Central memory CD4-positive, alpha-beta T cell (primary cell): ENCODE measurements around the gene THRB.

Source experiments
- DNase-seq: peaks from one replicate; pipeline ENCODE4 v3.0.0; 2022

THRB gene

DNA sequence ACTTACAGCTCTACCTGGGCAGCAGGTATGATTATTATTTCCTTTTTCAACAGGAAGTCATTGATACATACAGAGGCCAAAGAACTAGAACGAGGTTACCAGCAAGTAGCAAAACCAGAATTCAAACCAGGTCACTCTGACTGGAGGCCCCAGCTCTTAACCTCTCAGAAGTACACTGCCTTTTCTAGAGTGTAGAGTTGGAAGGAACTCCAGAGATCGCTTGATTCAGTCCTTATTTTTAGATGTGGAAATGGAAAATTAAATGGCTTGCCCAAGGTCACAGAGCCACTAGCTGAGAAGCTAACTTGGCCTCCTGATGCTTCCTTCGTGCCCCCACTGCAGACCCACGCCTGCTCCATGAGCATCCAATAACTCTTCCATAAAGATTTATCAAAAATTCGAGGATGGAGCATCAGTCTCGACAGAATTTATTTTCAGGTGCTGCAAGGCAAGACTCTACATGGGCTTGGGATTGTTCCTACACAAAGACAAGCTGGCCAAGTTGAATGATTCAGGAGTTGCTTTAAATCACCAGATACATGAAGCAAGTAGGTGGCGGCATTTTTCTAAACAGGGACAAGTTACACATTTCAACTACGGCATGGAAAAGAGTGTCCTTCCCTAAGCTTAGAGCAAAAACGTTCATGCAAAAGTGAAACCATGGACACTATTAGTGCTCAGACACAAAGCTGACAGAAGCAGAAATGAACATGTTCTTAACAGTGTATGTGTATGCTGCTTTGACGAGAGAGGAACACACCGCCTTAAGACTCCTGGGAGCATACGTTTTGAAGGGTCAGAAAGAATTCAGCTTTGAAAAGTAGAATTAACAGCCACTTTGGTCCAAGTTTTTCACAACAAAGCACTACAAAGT is 235.7 kb downstream of the THRB start:
- no peak for DNase-seq

DNA sequence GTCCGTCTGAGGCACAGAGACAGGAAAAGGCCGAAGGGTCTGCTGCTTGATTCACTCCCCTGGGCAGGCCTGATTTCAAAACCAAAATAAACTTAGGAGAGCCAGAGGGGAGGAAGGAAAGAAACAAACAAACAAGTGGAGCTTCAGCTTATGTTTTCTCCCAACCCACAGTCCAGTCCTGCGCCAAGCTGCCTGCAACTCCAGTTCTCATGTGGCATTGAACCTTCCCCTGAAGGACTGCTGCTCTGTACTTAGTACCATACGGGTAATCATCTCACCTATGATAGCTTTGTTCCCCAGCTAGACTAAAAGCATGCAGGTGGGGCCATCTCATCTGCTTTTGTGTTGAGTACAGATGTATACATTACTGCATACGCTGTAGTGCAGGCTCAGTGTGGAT is 236.4 kb downstream of the THRB start:
- no peak for DNase-seq

DNA sequence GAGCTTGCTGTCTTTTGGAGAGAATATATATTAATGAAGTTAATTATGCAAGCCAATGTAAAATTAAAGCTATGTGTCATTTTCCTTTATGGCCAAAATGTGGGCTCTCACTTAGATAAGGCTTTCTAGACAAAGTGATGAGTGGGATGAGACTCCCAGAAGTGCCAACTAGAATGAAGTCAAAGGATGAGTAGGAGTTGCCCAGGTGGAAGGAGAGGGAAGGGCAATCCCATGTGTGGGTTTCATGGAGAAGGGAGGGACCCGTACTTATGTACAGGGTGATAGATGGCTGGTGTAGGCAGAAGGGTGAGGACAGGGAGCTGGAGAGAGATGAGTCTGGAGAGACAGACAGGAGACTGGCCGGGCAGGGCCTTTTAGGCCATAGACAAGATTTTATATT is 239.2 kb downstream of the THRB start:
- DNase-seq = no peak

DNA sequence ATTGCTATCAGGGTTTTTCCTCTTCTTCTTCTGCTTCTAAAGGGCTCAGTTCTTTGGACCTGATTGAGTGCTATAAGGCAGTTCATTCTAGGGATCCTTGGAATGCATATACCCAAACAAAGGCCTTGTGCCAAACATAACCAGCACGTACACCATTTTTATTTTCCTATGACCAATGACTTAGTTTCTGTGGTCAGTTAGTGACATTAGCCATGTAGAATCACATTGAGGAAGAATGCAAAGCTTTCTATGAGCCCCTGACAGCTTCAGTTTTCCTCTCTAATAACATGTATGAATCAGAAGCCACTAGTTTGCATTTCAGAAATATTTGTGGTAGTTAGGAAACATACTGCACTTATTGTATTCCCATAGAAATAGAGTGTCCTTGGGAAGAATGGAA is 240.0 kb downstream of the THRB start:
- DNase-seq = no peak

DNA sequence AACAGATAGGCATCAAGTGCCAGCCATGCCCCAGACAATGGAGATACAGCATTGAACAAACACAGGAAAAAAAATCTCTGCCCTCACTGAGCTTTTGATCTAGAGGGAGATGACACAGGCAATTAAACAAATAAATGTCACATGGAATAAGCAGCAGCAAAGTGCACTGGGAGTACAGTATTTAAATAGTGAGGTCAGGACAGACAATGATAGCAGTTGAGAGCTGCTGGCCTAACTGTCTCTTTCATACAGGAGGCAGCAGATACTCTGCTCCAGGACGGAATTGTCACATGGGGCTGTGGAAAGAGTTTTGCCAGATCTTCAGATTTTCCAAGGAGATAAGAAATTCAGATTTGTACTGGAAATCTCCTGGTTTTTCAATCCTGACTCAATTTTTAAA is 241.3 kb downstream of the THRB start:
- no peak for DNase-seq

DNA sequence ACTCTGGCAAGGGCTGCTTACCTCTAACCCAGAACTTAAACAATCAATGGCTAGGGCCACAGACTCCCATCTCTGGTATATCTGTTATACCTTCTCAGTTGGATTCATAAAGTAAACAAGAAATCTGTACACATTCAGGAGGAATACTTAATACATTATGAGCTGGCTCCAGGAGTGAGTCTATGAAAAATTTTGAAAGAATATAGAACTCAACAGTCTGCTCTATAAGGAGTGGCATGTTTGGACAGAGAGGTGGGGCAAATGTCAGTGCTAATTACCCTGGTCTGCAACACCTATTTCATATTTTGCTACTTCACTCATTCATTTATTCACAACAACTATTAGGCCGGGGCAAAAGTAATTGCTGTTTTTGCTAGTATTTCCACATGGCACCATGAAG is 245.1 kb downstream of the THRB start:
- DNase-seq = no peak

DNA sequence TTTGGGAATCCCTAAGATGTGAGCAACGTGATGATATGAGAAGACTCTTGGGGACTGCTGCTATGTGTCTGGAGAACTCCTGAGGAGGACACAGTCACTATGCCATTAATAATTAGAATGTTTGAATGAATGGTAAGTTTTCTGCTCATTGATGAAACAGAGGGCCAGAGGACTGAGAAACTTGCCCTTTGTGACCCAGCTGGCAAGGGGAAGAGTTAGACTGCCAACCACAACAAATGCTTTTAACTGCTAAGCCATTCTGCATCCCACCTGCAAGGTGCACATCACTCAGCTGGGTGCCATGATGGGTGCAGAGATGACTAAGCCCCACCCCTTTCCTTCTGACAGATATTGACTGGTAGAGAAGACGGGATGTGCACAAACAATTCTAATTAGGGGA is 249.6 kb downstream of the THRB start:
- no peak for DNase-seq

DNA sequence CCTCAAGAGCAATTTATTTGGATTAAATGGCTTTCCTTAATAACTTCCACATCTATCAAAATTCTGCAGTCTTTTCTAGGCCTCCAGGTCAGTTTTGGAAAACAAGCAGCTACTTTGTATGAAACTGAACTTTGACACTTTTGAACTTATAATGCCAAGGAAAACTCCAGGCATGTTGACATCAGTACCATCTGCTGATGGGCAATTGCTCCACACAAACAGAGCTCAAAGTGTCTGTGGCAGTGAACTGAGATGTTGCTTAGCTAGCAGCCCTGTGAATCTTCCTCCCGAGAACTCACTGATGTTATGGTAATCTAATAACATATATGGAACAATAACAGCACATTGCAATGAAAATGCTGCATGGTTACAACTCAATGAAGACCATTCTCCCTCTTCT is 250.2 kb downstream of the THRB start:
- DNase-seq = no peak

DNA sequence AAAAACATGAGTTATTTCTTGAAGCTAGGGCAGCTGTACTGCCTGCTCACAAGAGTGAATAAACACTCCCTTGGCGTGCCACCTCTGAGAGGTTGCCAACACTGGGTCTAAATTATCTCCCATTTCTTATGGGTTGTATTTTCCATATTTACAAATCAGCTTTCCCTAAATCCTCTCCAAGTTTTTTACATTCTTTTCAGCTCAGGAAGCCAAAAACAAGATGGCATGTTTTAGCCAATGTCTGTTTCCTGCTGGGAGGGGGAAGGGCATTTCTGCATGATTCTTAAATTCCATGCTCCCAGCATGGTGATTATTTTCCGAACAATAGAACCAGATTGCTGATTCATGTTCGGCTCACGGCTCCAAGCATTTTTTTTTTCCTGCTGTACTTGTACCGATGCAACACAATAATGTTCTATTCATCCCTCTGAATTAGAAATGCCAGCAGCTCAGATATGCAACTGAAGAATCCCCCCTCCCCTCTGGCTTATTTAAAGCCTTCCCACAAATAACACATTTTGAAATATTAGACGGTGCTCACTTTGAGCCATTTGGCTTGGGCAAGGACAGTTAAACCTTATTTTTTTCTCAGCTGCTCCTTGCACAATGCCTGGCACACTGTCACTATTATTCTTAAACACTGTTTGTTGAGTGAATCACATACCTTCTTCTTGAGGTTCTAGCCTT is 252.5 kb downstream of the THRB start:
- no peak for DNase-seq

DNA sequence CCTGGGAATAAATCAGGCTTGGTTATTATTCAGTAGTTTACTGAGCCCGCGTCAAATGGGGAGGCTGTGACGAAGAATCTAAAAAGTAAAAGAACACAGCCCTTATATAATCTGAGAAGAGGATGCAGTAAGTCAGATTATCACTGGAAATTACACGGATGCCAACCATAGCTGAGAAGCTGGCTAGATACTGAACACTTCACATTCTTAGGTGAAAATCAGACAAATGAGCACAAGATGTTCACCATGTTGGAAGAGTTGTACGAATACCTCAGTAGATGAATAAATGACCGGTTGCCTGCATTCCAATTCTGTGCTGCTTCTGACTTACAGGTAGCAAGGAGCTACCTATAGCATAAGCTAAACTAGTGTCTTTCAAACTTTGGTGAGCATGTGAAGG is 254.3 kb downstream of the THRB start:
- no peak for DNase-seq

DNA sequence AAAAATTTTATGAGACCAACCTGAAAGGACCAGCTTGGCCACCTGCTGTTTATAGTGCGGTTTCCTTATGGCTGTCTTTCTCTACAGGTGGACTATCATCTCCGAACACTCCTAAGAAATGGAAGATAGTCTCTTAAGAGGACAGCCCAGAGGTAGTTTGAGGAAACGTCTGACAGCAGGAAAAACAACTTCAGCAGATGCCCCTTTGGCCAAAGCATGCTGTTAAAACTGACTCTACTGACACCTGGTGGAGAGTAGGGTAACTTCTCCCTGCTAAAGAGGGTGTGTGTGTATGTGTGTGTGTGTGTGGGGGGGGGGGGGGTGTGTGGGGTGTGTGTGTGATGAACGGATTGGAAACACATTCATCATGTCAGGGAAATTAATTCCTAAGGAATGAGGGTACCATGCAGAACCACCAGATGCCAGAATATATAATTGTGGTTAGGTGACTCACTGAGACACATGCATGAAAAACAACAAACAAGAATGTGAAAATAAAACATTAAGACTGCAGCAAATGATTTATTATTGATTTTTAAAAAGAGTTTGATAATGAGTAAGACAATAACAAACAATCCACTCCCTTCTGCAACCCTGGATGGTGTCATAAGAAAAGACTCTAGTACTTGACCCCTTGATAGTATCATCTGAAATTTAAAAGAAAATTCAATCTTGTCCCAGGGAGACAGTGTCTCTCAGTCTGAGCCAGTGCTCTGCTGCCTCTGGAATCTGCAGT is 256.5 kb downstream of the THRB start:
- DNase-seq = peak; percentile 15

DNA sequence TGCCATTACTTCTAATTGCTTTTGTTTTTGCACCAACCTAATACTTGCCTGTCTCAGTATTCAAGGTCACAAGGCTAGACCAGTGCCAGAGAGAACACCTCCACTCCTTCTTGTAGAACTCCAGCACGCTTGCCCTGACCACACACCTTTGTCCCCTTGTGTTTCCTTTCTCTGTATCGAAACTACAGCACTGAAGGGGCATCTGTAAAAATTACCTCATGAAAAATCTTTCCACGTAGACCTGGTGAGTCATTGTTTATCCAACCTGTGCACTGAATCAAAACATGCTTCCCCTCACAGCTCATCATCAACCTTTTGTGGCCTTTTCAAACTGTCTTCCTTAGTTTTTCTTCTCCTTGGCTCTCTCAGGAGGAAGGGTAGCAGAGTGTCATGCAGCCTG is 259.5 kb downstream of the THRB start:
- DNase-seq = no peak

DNA sequence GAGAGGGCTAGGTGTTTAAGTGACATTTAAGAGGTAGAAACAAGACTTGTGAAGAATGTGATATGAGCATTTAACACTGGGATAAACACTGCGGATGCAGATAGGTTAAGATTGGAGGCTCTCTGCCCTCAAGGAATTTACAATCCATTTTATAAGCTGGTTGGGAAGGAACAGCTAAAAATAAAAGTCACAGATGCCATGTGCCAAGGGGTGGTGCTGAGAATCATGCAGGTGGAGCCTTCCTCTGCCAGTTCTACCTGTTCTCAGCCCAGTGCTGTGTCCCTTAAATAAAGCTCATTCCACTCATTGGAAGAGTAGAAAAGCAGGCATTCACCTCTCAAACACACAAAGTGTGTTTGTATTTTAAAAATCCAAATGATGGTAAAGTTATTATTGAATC is 261.9 kb downstream of the THRB start:
- DNase-seq = no peak

DNA sequence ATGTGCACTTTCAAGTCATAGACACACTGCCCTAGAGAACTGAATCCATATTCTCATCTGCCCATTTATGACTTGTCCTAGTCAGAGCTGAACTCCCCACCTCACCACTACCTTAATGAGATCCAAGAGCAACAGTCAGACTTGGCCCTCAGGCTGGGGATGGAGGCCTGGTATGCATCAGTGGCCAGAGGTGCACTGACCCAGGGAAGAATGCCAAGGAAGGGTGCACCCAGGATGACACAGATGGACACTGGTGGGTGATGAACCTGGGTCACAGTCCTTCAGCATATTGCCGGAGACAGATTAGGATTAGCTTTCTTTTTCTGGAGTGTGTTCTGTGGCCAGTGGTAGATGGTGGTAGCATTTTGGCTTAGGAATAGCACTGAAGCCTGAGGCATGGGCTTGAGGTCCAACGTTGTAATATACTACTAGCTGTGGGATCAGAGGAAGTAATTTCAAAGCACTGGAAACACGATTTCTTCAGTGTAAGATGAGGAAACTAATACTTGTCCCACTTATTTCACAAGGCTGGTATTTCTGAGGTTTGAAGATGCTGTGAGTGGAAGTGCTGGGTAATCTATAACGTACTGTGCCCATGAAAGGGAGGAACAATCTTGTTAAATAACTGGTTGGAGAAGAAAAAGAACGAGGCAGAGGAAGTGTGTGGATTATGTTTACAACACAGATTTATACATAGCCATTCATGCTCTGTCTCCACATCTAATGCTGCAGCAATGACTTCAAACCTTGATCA is 265.0 kb downstream of the THRB start:
- DNase-seq = no peak

DNA sequence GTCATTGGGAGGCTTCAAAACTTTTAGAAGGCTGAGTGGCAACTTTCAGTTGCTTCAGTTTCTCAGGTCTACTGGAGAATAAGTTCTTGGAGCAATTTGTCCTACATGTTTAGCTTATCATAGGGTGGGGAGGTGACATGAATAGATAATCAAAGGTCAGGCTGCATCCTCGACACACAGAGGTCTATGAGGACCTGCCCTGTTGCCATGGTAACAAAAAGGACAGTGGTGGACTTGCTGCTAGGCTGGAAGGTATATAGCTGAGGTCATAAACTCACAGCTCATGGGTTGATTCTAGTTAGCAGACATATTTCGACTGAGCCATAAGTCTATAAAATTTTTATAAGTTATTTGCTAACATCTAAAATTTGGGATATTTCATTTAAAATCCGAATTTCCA is 267.0 kb downstream of the THRB start:
- DNase-seq = no peak

DNA sequence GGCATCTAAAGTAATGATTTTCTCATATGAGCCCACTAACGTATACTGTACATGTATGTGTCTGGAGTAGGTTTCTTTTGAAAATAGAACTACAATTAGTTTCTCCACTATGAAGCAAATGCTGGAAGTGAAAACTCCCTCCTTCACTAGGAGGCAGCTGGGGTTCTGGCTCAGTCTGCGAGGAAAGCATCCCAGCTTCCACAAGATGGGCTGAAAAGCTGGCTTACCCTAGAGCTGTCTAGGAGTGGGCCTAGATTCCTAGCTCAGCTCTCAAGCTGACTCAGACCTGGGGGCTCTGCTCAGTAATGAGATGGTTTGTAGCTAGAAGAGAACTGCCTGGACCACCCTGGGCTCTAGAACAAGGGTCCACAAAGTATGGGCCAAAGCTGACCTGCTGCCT is 268.3 kb downstream of the THRB start:
- DNase-seq = no peak

DNA sequence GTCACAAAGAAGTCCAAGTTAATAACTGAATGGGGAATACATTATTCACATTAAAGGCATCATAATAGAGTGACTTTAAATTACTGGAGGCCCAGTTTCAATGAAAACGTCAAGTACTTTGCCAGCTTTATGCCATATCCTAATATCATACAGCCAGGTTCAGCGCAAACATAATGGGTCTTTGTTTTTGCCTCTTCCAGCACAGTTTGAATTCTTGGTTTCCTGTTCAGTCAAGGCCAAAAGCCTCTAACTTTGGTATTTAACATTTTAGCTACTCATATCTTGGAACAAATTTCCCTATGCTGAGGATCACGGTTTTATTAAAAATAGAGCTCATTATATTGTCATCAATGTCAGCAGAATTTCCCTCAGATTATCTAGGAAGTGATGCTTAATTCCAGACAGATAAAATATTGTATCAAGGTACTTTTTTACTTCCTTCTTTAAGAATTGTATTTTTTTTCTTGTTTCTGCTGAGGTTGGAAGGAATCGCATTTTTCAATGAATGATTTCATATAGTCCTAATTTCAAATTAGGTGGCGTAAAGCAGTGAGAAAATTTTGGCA is 269.2 kb downstream of the THRB start:
- DNase-seq = no peak

DNA sequence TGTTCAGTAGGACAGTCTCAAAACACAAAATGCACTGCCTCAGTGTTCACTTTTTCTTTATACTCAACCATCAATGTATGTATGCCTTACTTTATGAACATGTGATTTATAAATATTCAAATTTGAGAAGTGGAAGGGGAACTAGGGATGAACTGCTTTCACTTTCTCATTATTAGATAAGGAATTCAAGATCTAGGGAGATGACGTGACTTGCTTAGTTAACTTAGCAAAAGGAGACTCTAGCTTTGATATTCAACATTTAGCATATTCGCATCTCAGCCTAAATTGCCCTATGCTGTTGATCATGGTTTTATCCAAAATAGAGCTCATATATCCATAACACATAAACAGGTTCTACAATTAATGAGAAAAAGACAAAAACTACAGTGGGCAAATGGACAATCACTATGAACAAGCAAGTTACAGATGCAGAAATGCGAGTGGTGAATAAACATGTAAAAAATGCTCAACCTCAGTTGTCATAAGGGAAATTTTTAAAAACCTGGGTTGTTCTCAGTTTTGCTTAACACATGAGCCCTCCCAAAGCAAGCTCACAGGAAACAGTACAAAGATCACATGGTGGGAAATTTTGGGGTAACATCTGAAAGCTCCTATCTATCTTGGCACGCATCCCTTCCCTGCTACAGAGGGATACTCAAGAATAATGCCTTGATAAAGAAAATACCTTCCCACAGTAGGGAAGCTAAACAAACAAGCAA is 269.8 kb downstream of the THRB start:
- DNase-seq = no peak

DNA sequence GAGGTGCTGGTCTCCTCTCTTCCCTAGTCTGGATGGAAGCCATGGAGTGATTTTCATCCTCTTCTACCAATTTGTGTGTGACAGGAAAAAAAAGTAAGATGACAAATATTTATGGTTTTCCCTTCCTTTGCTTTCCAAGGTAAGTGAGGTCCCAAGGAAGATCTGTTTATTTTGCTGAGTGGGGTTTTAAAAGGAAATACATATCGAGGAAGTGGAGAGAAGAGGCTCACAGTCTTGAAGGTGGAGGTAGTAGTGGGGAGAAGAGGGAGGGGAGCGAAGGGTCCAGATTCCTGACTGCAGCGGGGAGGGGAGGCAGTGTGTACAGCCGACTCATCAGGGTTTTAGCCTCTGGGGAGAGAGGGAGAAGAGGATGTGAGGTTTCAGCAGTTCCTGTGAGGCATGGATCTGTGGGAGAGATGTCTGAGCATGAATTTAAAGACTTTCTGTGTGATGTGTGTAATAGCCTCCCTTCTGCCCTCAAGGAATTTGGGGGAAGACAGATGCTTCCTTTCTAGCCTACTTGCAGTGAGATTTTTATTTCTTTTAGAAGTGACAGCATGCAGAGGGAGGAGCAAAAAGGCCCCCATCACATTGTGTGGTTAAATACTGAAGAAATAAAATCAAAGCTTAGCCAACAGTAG is 272.4 kb downstream of the THRB start:
- DNase-seq = no peak

DNA sequence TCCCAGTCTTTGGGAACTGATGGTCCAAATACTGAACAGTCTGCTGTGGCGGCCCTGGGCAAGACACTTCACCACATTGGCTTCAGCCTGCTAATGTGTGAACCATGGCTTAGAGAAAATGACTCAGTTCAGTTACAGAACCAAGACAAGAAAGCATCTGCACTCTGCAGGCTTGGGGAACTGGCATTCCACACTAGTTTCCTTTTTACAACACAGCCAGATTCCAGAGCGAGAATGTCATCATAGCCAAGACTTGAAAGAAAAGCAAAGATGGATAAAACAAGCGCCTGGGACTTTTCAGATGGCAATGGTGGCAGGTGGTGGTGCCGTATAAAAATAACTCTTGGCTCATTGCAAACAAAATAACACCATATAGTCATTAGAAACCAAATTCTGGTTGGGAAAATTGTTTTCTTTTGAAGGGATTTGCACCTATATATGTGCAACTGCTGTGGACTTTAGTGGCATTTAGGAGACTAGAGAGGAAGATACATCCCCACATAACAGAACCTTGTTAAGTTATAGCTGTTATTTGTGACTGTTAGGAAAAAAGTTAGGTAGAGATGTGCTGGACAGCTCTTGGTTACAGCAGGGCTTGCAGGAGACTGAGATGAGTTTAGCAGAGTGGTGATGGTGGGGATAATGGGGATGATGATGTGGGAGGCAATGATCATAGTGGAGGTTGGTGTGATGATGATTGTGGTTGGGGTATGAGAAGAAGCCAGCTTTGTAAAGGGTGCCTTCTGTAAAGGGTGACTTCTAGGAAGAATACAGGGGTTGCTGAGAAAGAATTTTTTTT is 273.6 kb downstream of the THRB start:
- no peak for DNase-seq

DNA sequence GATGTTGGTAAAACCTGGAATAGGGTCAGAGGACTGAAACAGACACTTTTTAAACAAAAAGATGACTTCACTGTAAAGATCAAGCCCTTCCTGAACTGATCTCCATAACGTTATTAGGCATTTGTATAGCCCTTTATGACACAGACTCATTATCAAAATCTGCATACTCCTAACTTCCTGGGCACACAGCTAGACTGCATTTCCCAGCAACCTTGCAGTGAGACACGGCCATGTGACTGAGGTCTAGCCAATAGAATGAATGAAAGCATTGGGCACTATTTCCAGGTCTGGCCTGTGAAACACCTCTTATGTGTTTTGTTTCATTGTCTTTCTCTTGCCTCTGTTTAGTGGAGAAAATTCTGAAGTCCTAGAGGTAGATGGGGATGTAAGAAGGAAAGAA is 279.1 kb downstream of the THRB start:
- DNase-seq = no peak
